GM20431 (cell line): ENCODE results near the gene PALMD.

Experiments
- in situ Hi-C: fragments of 300-500 bp; cut with MseI, MboI; formaldehyde crosslinking; loops from one replicate; pipeline ENCODE4 v1.15.0; 2020; ENCODE audit warnings: low sequenced_read_pairs; ENCODE audit not compliant: unreplicated experiment

PALMD gene

DNA sequence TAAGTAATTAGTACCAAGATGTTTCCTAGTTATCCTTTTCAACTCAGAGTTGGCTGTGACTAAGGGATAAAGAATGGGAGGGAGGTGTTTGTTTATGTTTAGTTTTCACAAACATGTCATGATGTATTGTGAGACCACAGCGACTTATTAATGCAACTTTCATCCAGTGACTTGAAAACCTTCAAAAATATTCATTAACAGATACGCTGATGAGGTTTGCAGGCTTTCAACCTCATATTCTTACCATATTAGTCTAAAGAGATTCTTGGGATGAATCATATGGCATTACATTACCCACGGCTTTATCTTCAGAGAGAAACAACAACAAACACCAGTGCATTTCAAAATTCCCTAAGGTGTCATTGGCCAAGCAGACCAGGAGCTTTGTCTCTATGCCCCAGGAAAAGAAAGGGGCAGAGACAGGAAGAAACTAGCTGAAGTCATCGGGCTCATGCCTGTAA is 36.4 kb downstream of the PALMD start:
- in situ Hi-C loops, result no loop called here

DNA sequence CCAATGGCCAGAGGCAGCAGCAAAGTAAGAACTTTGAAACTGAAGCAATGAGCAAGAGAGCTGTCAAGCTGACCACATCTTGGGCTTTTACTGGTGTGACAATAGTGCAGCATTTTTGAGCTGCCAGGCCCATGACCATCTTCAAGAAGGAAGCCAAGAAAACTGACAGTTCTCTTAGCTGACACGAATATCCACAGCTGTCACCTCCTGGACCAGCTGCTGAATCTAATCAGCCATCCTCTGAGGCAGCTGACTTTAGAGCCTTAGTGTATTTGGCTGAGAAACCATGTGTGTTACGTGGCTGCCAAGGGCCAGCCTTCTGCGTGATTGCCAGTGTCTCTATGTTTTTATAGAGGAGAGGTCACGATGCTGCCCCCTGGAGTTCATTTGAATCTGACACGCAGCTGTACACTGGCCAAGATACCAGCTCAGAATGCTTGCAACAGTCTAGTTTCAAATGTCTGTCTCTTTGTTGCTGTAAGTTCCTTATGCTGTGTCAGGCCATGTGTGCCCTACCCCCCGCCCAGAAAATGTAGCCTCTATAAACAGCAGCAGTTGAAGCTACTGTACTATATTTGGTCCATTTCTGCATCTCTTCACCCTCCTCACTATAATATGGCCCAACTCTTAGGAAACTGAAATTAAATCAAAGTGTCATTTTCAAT is 39.7 kb downstream of the PALMD start:
- in situ Hi-C loops, result no loop called here

DNA sequence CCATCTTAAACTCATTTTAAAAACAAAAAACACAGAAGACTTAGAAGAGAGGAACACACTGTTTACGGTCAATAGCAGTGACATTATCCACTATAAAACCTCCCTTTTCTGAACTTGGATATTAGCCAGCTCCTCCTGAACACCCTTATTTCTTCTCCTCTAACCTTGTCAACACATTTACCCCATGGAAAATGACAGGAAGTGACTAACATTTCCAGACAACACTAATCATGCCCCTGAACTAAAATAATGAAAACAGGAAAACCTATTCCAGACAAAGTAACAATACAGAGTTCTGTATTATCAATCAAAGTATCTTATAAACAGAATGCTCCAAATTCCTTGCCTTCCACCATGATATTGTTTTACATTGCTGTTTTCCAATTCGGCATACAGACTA is 45.3 kb downstream of the PALMD start:
- in situ Hi-C loops, result no loop called here

- in situ Hi-C loops, result no loop called here
Observed at GRCh38 chr1:99696616-99697015, 50.7 kb downstream of the PALMD start.

DNA sequence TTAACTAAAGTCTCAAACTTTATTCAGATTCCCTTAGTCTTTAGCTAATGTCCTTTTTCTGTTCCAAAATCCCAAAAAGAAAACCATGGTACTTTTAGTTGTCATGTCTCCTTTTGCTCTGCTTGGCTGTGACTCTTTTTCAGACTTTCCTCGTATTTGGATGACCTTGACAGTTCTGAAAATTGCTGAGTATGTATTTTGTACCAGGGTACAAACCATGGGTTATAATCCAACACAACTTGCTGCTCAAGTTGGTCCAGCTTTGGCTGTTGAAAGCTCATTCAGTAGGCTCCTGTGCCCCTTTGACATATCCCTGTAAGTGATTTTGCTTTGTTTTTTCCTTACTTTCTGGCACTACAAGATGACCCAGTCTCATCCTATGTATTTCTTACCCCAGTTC is 51.7 kb downstream of the PALMD start:
- in situ Hi-C loops, result no loop called here

DNA sequence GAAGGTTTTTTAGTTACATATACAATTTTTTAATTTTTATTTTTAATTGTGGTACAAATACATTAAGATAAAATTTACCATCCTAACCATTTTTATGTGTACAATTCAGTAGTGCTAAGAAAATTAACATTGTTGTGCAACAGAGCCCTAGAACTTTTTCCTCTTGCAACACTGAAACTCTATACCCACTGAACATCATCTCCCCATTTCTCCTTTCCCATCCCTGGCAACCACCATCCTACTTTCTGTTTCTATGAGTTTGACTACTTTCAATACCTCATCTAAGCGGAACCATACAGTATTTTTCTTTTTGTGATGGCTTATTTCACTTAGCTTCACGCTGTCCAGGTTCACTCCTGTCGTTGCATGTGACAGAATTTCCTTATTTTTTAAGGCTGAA is 54.1 kb downstream of the PALMD start:
- in situ Hi-C loops, result loop anchor here (25.0 kb wide), 1 partner anchor 513 kb away; no protein-coding TSS in a partner anchor

DNA sequence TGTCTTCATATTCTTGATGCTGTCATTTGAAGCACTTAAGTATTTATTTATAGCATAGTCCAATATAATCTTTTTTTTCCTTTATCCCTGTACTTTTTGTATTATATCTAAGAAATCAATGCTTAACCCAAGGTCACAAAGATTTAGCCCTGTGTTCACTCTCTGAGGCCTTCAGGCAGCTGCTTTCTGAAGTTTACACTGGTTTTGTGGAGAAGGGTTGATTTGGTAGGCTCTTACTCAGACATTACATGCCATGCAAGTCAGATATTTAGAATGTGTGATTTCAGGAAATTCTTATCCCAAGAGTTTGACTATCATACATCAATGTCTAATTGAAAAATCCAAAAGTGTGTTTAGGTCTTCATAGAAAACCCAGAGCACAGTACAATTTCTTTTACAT is 56.3 kb downstream of the PALMD start:
- in situ Hi-C loops, result loop anchor here (25.0 kb wide), 1 partner anchor 515 kb away; no protein-coding TSS in a partner anchor

DNA sequence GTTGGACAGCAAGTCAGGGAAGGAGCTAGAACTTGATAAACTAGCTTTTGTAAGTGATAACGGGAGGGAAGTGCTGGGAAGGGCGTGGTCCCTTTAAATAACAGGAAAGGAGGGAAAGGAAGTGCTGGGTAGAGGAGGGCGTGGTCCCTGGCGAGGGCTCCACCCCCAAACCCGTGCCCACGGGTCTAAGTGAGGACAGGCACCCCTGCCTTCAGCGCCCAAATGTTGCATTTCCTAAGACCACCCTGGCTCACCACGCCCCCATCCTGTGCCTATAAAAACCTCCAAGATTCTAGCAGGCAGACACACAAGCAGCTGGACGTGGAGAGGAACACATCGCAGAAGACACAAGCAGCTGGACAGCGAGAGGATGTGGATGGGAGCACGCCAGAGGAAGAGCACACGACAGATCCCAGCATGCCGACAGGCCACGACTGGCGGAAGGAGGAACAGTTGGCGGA is 58.5 kb downstream of the PALMD start:
- in situ Hi-C loops, result loop anchor here (25.0 kb wide), 1 partner anchor 517 kb away; no protein-coding TSS in a partner anchor

GRCh38 chr1:99705385-99705784 is 59.5 kb downstream of the PALMD start:
- in situ Hi-C loops, result loop anchor here (25.0 kb wide), 1 partner anchor 518 kb away; no protein-coding TSS in a partner anchor

GRCh38 chr1:99707535-99708142 is 61.7 kb downstream of the PALMD start:
- in situ Hi-C loops, result loop anchor here (25.0 kb wide), 1 partner anchor 520 kb away; no protein-coding TSS in a partner anchor

- in situ Hi-C loops, result loop anchor here (25.0 kb wide), 1 partner anchor 524 kb away; no protein-coding TSS in a partner anchor
Observed at GRCh38 chr1:99710994-99711393, 65.1 kb downstream of the PALMD start.

DNA sequence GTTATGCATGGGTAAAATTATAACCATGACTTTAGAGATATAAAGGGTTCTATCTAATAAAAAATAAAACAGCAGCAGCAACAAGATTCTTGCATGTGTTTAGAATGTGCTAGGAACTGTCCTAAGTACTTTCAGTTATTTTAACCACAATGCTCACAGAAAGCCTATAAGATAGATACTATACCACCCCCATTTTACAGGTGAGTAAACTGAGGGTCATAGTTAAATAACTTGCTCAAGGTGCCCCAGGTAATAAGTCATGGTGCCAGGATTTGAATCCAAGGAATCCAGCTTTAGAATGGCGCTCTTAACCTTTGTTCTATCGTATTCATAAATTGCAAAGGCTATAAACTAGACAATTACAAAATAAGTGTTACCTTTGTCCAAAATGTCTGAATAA is 67.1 kb downstream of the PALMD start:
- in situ Hi-C loops, result loop anchor here (25.0 kb wide), 1 partner anchor 526 kb away; no protein-coding TSS in a partner anchor

GRCh38 chr1:99717005-99717404 is 71.1 kb downstream of the PALMD start:
- in situ Hi-C loops, result loop anchor here (25.0 kb wide), 1 partner anchor 530 kb away; no protein-coding TSS in a partner anchor

GRCh38 chr1:99723251-99723650 is 77.3 kb downstream of the PALMD start:
- in situ Hi-C loops, result loop anchor here (25.0 kb wide), 1 partner anchor 536 kb away; no protein-coding TSS in a partner anchor

DNA sequence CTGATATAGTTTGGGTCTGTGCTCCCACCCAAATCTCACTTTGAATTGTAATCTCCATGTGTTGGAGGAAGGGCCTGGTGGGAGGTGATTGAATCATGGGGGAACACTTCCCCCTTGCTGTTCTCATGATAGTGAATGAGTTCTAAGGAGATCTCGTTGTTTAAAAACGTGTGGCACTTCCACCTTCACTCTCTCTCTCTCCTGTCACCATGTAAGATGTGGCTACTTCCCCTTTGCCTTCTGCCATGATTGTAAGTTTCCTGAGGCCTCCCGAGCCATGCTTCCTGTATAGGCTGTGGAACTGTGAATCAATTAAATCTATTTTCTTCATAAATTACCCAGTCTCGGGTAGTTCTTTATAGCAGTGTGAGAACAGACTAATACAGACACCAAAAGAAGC is 80.1 kb downstream of the PALMD start:
- in situ Hi-C loops, result no loop called here

GRCh38 chr1:99726407-99726806 is 80.5 kb downstream of the PALMD start:
- in situ Hi-C loops, result no loop called here

- in situ Hi-C loops, result no loop called here
Observed at GRCh38 chr1:99726818-99727217, 80.9 kb downstream of the PALMD start.

GRCh38 chr1:99727575-99728185 is 81.8 kb downstream of the PALMD start:
- in situ Hi-C loops, result no loop called here

GRCh38 chr1:99728494-99729235 is 82.8 kb downstream of the PALMD start:
- in situ Hi-C loops, result no loop called here

DNA sequence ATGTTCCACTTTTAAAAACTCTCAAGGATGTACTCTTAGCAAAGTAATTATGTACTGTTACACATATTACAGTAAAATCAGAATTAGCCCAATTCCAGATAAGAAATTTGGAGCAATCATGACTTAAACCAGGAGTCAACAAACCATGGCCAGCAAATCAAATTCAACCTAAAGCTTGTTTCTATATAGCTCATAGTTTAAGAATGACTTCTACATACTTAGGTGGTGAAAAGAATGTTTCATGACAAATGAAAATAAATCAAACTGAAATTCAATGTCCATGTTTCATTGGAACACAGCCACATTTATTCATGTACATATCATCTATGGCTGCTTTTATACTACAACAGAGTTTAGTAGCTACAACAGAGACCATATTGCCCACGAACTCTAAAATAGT is 85.5 kb downstream of the PALMD start:
- in situ Hi-C loops, result no loop called here
